SK-N-MC (cell line): ENCODE data around the gene ITGBL1.

Experiments
- EZH2 ChIP-seq: fragments of 200-600 bp; sonication (generic); IDR thresholded peaks from one replicate; pipeline ENCODE4 v1.6.1; 2017; ENCODE audit warnings: antibody characterized with exemption
- FOXP2 ChIP-seq: optimal IDR thresholded peaks from 2 replicates; pipeline ENCODE3; 2011; ENCODE audit warnings: mild to moderate bottlenecking, moderate library complexity; ENCODE audit not compliant: insufficient read depth; ENCODE audit errors: extremely low read length, control extremely low read depth
- POLR2AphosphoS5 ChIP-seq: IDR thresholded peaks from 2 replicates; pipeline ENCODE4 v1.6.1; 2012; ENCODE audit warnings: mild to moderate bottlenecking, low read depth, low read length, borderline replicate concordance

GRCh38 chr13:101570410-101570809, 117.9 kb downstream of the ITGBL1 start:
- TF ChIP-seq POLR2AphosphoS5 (no peak), EZH2 (no peak), FOXP2 (no peak)
